Placental pericyte (primary cell): ENCODE results near the gene DEPDC4. TPM values are rescaled to one million over a fixed set of nuclear protein-coding genes. Genes with fewer than 3 reads are reported as not detected.

Source experiments
- small RNA-seq: library from RNA; depleted of rRNA; stranded (forward); fragments of <200 nt; gene quantifications from one replicate; pipeline ENCODE3, GENCODE V24; 2012; ENCODE audit warnings: low replicate concordance
- total RNA-seq: library from RNA; depleted of rRNA; stranded (reverse); fragments of >200 nt; gene quantifications from 2 replicates; pipeline ENCODE4 v1.2.3, GENCODE V29; 2012

The DEPDC4 gene
- 1.1 and 2.4 TPM in 2 replicates for total RNA-seq

GRCh38 chr12:100266835-100267602, at the start of gene DEPDC4, which contains the start of gene SCYL2:
Gene DEPDC4 (minus strand): TSS chr12:100267079. CDS start chr12:100267076, 3 bp downstream.
Gene SCYL2 (plus strand): TSS chr12:100267177. CDS start chr12:100282971, 15,794 bp downstream.

DNA sequence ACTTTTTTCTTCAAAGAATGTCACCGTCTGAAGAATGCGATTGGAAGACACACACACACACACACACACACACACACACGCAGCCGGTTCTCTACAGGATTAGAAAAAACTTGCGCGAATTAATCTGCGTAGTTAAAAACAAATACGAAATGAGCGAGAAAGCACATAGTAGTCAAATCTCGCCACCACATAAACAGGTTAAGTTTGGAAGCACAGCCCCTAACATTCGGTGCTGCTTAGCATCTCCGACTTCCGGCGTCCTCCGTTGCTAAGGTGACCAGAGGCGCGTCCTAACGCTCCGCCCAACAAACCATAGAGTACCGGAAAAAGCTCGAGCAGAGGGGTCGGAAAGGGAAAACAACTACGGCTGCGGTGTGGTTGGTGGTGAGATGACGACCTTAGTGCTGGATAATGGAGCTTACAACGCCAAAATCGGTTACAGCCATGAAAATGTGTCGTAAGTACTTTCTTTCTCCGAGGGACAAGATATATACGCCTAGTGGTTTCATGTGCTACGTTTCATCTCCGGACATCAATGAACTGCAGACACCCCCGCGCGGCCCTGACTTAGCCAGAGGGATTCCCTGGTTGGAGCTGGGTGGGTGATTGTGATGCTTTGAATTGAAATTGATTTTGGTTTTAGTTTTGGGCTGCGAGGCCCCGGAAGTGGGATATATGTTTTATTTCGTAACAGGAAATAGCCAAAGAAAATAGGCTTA, 66.3 kb downstream of the DEPDC4 start, which contains the start of gene ACTR6:
Gene ACTR6 (plus strand): TSS at position 353 of the 719 bp plus-strand sequence. CDS start 37 bp downstream, at position 390.

Small RNAs within 50 kb of the gene (small RNA-seq; reads per million reads assigned to genes)
- not detected for gene RF00019

Other genes starting within 250 kb of the DEPDC4 start
- gene BLTP3B, start 124.2 kb downstream of the DEPDC4 start, total RNA-seq = 30.2 and 46.5 TPM in 2 replicates
- 13.3 and 20.3 TPM in 2 replicates for gene ACTR6, start 66.3 kb downstream of the DEPDC4 start, total RNA-seq
- gene SCYL2, start 98 bp upstream of the DEPDC4 start, total RNA-seq = 33.7 and 61.3 TPM in 2 replicates
- gene SLC17A8, start 90.0 kb upstream of the DEPDC4 start, total RNA-seq = not detected in 2 replicates
- gene NR1H4, start 206.8 kb upstream of the DEPDC4 start, total RNA-seq = not detected in 2 replicates